ENCODE measurements around the gene CELA2A. TPM values are rescaled to one million over a fixed set of nuclear protein-coding genes. Genes with fewer than 3 reads are reported as not detected.
"Not testable (repeated sequence)": the region's sequence is repeated elsewhere in the genome, so short reads cannot be mapped to it uniquely, and the experiment has no call there.

CELA2A gene
- total RNA-seq, 1 experiment from 2014 or later, result not detected

DNA sequence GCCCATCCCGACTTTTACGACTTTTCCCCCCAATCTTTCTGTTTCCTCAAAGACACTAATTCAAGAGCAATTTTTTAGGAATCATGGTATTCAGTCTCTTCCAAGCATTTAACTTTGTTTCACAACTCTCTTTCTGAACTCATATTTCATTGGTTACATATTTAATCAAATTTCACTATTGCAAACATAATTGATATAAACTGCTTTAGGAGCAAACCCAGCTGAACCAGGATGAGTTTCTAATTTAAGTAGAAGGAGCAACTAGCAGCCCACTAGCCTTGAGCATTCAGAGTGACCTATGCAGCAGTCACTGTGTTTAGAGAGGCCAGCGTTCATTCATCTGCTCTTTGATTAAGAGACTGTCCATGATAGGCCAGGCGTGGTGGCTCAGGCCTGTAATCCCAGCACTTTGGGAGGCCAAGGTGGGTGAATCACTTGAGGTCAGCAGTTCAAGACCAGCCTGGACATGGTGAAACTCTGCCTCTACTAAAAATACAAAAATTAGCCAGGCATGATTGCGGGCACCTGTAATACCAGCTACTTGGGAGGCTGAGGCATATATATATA is 21.2 kb downstream of the CELA2A start:
- H3K36me3 ChIP-seq (ENCODE audit: low read depth, low read length), result no peaks in the 10 kb centered on the region
- no peaks in the 10 kb centered on the region for H3K4me1 ChIP-seq (ENCODE audit: insufficient read depth, low read length)
- H3K4me2 ChIP-seq (ENCODE audit: low read length), result no peak overlapping the region
- no peak overlapping the region for H3K9ac ChIP-seq (ENCODE audit: low read length)
- no peak overlapping the region for H3K4me3 ChIP-seq (ENCODE audit: low read length)
- no peak overlapping the region for H2AFZ ChIP-seq (ENCODE audit: low read length)
- no peak for DNase-seq
- no peak overlapping the region for H3K27ac ChIP-seq (ENCODE audit: low read length)
- ATAC-seq, result no peak
- intact Hi-C loops (cut with micrococcal nuclease), result no loop called here
- no peak for TF ChIP-seq EZH2phosphoT487 (IDR thresholded peaks at IDR 0.05; ENCODE audit: borderline replicate concordance, low read length)
- TF ChIP-seq, protein P1, sequence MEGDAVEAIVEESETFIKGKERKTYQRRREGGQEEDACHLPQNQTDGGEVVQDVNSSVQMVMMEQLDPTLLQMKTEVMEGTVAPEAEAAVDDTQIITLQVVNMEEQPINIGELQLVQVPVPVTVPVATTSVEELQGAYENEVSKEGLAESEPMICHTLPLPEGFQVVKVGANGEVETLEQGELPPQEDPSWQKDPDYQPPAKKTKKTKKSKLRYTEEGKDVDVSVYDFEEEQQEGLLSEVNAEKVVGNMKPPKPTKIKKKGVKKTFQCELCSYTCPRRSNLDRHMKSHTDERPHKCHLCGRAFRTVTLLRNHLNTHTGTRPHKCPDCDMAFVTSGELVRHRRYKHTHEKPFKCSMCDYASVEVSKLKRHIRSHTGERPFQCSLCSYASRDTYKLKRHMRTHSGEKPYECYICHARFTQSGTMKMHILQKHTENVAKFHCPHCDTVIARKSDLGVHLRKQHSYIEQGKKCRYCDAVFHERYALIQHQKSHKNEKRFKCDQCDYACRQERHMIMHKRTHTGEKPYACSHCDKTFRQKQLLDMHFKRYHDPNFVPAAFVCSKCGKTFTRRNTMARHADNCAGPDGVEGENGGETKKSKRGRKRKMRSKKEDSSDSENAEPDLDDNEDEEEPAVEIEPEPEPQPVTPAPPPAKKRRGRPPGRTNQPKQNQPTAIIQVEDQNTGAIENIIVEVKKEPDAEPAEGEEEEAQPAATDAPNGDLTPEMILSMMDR (conservative IDR thresholded peaks at IDR 0.05; ENCODE audit: low read depth, low read length), result no peak
- no peak for TF ChIP-seq EZH2 (IDR thresholded peaks at IDR 0.05; ENCODE audit: low read length, unreplicated experiment)
- no peaks in the 10 kb centered on the region for H3K27me3 ChIP-seq (ENCODE audit: low read length)
- no peaks in the 10 kb centered on the region for H4K20me1 ChIP-seq (ENCODE audit: low read length)
- no peaks in the 10 kb centered on the region for H3F3A ChIP-seq (ENCODE audit: low read length, unreplicated experiment)
- ChIA-PET POLR2A (ENCODE audit: unreplicated experiment) (no interaction called here), CTCF (no interaction called here)
- H3K9me2 ChIP-seq (replicated peaks; ENCODE audit: low read length), result no peaks in the 10 kb centered on the region
- H3K9me3 ChIP-seq (ENCODE audit: low read length), result no peaks in the 10 kb centered on the region
- no TSS peak for BruUV-seq (replicated peaks)
- no peaks in the 10 kb centered on the region for H3K79me2 ChIP-seq (ENCODE audit: low read length)

DNA sequence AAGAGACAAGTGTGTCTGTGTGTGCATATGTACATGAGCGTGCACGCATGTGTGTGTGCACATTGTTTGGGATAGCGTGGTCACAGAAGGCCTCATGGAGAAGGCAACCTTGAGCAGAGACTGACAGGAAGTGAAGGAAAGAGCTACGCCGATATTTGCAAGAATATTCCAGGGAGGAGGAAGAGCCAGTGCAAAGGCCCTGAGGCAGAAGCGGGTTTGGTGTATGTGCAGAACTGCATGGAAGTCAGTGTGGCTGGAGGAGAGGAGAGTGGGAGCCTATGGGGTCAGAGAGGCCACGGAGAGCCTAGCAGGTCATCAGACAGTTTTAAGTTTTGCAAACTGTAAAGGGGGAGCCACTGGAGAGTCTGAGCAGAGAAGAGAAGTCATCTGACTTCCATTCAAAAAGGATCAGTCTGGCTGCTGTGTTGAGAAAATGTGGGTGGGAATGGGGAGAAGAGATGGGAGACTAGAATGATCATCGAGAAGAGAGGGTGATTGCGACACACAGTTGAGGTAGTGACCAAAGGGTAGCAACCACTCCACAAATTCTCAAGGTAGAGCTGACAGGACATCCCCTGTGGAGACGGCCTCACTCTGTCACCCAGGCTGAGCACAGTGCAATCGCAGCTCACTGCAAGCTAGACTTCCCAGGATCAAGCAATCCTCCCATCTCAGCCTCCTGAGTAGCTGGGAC is 23.3 kb downstream of the CELA2A start:
- H3K79me2 ChIP-seq (ENCODE audit: low read length), result no peaks in the 10 kb centered on the region
- ChIA-PET POLR2A (ENCODE audit: unreplicated experiment) (no interaction called here), CTCF (no interaction called here)
- DNase-seq, result no peak
- H3K4me2 ChIP-seq (ENCODE audit: low read length), result no peak overlapping the region
- H3K36me3 ChIP-seq (ENCODE audit: low read depth, low read length), result no peaks in the 10 kb centered on the region
- H3F3A ChIP-seq (ENCODE audit: low read length, unreplicated experiment), result no peaks in the 10 kb centered on the region
- no peak overlapping the region for H3K4me3 ChIP-seq (ENCODE audit: low read length)
- H3K9me3 ChIP-seq (ENCODE audit: low read length), result no peaks in the 10 kb centered on the region
- H3K27me3 ChIP-seq (ENCODE audit: low read length), result no peaks in the 10 kb centered on the region
- intact Hi-C loops (cut with micrococcal nuclease), result no loop called here
- no peaks in the 10 kb centered on the region for H3K4me1 ChIP-seq (ENCODE audit: insufficient read depth, low read length)
- TF ChIP-seq EZH2 (IDR thresholded peaks at IDR 0.05; ENCODE audit: low read length, unreplicated experiment) (no peak), EZH2phosphoT487 (IDR thresholded peaks at IDR 0.05; ENCODE audit: borderline replicate concordance, low read length) (no peak)
- TF ChIP-seq, protein P1 (conservative IDR thresholded peaks at IDR 0.05; ENCODE audit: low read depth, low read length), result no peak
- H3K9me2 ChIP-seq (replicated peaks; ENCODE audit: low read length), result no peaks in the 10 kb centered on the region
- H4K20me1 ChIP-seq (ENCODE audit: low read length), result no peaks in the 10 kb centered on the region
- H3K27ac ChIP-seq (ENCODE audit: low read length), result no peak overlapping the region
- no peak overlapping the region for H2AFZ ChIP-seq (ENCODE audit: low read length)
- H3K9ac ChIP-seq (ENCODE audit: low read length), result no peak overlapping the region
- BruUV-seq (replicated peaks), result no TSS peak
- no peak for ATAC-seq

DNA sequence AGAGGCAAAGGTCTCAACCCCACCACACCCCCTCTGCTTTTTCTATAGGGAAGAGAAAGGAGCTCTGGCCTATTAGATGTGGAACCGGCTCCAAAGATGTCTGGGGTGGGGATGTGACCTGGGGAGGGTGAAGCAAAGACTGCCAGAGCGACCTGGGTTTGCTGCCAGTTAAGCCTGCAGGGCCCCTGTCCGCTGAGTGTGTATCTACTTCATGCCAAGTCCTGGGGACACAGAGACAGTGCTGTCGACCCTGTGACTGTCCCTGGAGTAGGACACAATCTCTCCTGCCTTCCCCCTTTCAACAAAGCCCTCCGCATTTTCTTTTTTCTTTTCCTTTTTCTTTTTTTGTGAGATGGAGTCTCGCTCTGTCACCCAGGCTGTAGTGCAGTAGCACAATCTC is 25.9 kb downstream of the CELA2A start:
- H3F3A ChIP-seq (ENCODE audit: low read length, unreplicated experiment); intact Hi-C loops (cut with micrococcal nuclease); CTCF ChIA-PET; H3K4me1 ChIP-seq (ENCODE audit: insufficient read depth, low read length); POLR2A ChIA-PET (ENCODE audit: unreplicated experiment); H3K36me3 ChIP-seq (ENCODE audit: low read depth, low read length); H3K79me2 ChIP-seq (ENCODE audit: low read length); H3K9me3 ChIP-seq (ENCODE audit: low read length); BruUV-seq (replicated peaks); H3K27ac ChIP-seq (ENCODE audit: low read length); H4K20me1 ChIP-seq (ENCODE audit: low read length); H3K27me3 ChIP-seq (ENCODE audit: low read length); H2AFZ ChIP-seq (ENCODE audit: low read length); H3K9me2 ChIP-seq (replicated peaks; ENCODE audit: low read length); DNase-seq; H3K4me2 ChIP-seq (ENCODE audit: low read length); H3K4me3 ChIP-seq (ENCODE audit: low read length); H3K9ac ChIP-seq (ENCODE audit: low read length); ATAC-seq: not testable (repeated sequence)

DNA sequence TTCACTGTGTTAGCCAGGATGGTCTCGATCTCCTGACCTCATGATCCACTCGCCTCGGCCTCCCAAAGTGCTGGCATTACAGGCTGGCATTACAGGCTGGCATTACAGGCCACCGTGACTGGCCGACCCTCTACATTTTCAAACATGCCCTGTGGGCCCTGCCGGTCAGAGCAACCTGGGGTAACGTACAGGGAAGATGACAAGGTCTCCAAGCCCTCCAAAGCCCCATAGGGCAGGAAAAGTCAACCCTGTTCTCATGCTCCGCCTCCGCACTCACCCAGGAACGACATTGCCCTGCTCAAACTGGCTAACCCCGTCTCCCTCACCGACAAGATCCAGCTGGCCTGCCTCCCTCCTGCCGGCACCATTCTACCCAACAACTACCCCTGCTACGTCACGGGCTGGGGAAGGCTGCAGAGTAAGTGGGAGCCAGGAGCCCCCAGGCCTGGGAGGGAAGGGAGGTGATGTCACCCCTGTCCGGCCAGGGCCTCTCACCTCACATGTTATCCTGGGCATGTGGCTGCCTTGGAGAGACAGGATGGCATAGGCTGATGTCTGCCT is 26.5 kb downstream of the CELA2A start:
- intact Hi-C loops (cut with micrococcal nuclease); H3K4me1 ChIP-seq (ENCODE audit: insufficient read depth, low read length); H3K4me3 ChIP-seq (ENCODE audit: low read length); H3K9me3 ChIP-seq (ENCODE audit: low read length); H3K27me3 ChIP-seq (ENCODE audit: low read length); H3F3A ChIP-seq (ENCODE audit: low read length, unreplicated experiment); H3K36me3 ChIP-seq (ENCODE audit: low read depth, low read length); CTCF ChIA-PET; DNase-seq; H3K4me2 ChIP-seq (ENCODE audit: low read length); H2AFZ ChIP-seq (ENCODE audit: low read length); ATAC-seq; H3K9me2 ChIP-seq (replicated peaks; ENCODE audit: low read length); H3K27ac ChIP-seq (ENCODE audit: low read length); H3K79me2 ChIP-seq (ENCODE audit: low read length); H3K9ac ChIP-seq (ENCODE audit: low read length); H4K20me1 ChIP-seq (ENCODE audit: low read length); BruUV-seq (replicated peaks); POLR2A ChIA-PET (ENCODE audit: unreplicated experiment): not testable (repeated sequence)

All from PC-3 (cell line).